ENCODE results near the gene GIGYF1.
"Not testable (repeated sequence)": the region's sequence is repeated elsewhere in the genome, so short reads cannot be mapped to it uniquely, and the experiment has no call there.

GIGYF1 gene

DNA sequence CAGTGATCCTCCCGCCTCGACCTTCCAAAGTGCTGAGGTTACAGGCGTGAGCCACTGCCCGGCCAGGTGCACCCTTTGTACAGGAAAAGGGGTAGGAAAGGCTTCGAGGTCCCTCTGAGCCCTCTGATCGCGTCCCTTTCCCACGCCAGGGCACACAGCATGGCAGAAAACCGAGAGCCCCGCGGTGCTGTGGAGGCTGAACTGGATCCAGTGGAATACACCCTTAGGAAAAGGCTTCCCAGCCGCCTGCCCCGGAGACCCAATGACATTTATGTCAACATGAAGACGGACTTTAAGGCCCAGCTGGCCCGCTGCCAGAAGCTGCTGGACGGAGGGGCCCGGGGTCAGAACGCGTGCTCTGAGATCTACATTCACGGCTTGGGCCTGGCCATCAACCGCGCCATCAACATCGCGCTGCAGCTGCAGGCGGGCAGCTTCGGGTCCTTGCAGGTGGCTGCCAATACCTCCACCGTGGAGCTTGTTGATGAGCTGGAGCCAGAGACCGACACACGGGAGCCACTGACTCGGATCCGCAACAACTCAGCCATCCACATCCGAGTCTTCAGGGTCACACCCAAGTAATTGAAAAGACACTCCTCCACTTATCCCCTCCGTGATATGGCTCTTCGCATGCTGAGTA is 12.7 kb upstream of the GIGYF1 start:
- DNase-seq, result peak in 1 of 2 experiments; percentile 2

DNA sequence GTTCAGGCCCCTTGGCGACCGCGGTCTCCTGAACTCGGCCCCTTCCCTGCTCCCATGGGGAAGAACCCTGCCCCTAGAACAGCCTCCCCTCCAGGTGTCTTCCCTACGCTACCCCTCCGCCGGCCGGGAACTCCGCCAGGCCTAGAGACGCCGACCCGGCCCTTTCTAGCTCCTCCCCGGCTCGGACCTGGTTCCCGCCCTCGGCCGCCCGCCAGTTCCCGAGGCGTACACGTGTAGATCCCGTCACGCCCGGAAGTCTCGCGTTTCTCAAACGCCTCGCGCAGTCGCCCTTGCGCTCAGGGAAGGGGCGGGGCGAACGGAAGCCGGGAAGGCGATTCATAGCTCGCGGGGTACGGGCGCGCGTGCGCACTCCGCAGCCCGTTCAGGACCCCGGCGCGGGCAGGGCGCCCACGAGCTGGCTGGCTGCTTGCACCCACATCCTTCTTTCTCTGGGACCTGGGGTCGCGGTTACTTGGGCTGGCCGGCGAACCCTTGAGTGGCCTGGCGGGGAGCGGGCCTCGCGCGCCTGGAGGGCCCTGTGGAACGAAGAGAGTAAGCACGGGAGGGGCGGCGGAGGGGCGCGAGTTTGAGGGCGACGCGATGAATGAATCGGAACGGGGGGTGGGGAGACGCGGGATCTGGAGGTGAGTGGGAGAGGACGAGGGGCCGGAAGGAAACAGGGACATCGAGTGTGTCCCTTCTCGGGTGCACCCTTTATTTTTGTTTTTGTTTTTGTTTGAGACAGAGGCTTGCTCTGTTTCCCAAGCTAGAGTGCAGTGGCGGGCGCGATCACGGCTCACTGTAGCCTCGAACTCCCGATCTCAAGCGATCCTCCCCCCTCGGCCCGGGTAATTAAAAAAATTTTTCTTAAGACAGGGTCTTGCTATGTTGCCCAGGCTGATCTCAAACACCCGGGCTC is 12.0 kb upstream of the GIGYF1 start, which contains the start of gene POP7:
TSS of gene POP7 (plus strand) at position 369 of the 919 bp plus-strand sequence. CDS start 710 bp downstream, outside the sequence.
- DNase-seq, result peak; percentile 94 to 96

DNA sequence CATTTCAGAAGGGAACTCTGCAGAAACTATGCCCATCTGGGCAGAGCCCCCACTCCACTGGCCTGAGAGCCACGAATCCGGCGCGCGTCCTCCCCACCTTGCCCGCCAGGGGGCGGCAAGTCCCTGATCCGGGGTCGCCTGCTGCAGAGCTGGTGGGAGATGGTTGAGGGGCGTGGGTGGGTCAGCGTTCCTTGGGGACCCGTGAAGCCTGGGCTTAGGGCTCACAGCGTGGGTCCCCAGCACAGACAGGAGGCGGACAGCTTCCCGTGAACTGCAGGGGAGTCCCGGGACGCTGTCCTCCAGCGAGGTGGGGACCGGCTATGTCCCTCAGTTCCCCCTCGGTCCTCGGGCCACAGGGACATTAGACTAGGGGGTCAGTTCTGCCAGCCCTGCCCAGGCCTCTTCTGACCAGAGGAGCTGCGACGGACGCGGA is 11.3 kb upstream of the GIGYF1 start:
- DNase-seq, result peak; percentile 13 to 58

DNA sequence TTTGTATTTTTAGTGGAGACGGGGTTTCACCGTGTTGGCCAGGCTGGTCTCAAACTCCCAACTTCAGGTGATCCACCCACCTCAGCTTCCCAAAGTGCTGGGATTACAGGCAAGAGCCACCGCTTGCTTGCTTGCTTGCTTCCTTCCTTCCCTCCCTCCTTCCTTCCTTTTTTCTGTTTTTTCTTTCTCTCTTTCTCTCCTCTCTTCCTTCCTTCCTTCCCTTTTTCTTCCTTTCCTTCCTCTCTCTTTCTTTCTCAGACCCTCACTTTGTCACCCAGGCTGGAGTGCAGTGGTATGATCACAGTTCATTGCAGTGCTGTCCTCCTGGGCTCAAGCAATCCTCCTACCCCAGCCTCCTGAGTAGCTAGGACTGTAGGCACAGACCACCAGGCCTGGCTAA is 7.0 kb upstream of the GIGYF1 start:
- DNase-seq, result not testable (repeated sequence)

DNA sequence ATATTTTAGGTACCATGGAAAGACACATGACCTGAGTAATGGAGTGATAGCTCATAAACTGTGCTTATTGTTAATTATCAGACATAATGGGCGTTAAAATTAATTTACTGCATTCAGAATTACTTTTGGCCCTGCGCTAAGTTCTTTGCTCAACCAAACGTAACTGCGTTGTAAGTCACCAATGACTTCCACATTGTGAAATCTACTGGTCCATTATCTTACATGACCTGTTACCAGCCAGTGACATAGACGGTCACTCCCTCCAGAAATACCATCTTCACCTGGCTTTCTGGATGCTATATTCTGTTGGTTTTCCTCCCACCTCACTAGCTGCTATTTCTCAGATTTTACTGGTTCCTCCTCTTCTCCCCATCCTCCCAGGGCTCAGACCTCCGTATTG is 5.0 kb upstream of the GIGYF1 start:
- no peak for DNase-seq

DNA sequence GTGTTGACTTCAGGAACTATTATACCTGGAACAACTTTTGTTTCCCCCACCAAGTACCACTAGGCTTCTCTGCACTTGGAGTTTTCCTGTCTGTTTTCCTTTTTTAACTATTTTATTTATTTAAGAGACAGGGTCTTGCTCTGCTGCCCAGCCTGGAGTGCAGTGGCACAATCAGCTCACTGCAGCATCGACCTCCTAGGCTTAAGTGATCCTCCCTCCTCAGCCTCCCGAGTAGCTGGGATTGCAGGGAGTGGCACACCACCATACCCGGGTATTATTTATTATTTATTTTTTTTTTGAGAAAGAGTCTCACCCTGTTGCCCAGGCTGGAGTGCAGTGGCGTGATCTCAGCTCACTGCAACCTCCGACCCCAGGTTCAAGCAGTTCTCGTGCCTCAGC is 2.1 kb upstream of the GIGYF1 start:
- DNase-seq, result no peak

DNA sequence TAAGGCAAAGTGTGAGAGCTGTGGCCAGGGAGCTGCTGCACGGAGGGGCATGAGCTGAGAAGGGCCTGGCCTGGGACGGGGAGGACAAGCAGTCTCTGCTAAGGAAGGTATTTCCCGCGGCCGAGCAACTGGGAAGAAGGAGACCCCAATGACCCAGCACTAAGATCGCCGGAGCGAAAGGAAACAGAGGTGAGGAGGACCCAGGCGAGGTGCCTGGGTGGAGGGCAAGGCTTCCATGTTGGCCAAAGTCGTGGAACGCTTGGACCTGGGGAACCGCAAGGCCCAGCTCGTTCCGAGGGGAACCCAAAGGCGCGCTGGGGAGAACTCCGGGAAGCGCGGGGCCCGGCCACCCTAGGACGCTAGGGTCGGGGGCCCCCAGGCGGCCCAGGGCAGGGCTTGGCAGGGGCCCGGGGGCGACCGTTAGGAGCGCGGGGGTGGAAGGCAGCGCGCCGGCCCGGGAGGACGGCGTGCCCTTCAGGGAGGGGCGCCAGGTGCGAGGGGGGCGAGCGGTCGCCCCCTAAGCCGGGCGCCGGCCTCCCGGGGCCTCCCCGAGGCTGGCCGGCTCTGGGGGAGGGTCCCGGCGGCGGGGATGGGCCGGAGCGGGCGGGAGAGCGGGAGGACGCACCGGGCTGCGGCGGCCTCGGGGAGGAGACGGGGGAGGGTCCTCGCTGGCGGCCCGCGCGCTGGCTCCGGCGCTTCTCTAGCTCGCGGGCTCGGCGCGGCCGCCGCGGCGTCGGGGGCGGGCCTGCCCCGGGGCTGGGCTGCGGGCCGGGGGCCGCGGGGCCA is 545 bp downstream of the GIGYF1 start:
- DNase-seq, result no peak

DNA sequence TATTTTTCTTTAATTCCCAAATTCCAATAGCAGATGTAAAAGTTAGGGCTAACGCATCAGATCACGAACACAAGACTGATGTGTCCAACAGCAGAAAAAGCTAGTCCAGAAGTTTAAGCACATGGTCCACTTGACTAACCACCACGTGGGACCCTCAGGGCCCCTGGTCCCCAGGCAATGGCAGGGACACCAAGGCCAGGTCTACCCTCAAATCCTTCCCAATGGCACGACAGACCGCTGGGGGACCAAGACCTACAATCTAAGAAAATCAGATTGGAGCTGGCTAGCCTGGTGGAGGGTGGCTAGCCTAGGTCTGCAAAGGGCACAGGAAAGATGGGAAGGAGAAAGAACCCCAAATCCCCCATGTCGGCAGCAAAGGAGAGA is 1.5 kb downstream of the GIGYF1 start:
- no peak for DNase-seq

DNA sequence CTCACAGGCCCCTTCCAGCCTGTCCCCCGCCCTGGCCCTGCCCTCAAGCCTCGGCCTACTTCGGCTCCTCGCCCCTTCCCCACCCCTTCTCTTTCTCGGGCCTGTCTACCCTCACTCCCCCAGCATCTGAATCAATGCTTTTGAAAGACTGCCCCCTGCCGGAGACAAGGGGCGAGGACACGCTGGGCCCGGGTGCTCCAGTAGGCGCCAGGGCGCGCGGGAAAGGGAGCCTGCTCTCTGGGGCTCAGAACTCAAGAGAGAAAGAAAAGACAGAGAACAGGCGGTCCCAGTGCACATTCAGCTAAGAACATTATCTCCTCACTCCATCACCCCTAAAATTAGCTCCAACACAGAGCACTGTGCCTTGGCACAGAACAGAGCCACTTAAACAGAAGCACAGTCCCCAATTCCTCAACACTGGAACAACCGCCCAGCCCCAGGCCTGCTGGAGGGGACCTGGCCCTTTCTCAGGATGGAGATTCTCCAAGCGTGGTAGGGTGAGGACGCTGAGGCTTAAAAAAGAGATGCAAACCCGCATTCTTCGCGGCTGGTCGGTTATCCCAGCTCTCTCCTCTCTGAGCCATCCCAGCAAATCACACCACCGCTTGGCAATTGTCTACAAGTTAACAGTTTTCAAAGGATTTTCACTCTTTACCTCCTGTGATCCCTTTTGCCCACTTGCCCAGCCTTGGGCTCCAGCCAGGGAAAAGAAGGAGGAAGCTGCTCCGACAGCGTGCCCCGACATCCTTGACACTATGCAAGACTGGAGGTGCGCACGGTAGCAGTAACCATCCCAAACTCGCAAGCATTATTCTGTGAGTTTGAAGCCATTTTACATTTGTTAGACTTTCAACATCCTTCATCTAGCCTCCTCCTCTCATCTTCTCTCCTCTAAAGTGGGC is 2.1 kb downstream of the GIGYF1 start:
- peak; percentile 54 to 55 for DNase-seq

DNA sequence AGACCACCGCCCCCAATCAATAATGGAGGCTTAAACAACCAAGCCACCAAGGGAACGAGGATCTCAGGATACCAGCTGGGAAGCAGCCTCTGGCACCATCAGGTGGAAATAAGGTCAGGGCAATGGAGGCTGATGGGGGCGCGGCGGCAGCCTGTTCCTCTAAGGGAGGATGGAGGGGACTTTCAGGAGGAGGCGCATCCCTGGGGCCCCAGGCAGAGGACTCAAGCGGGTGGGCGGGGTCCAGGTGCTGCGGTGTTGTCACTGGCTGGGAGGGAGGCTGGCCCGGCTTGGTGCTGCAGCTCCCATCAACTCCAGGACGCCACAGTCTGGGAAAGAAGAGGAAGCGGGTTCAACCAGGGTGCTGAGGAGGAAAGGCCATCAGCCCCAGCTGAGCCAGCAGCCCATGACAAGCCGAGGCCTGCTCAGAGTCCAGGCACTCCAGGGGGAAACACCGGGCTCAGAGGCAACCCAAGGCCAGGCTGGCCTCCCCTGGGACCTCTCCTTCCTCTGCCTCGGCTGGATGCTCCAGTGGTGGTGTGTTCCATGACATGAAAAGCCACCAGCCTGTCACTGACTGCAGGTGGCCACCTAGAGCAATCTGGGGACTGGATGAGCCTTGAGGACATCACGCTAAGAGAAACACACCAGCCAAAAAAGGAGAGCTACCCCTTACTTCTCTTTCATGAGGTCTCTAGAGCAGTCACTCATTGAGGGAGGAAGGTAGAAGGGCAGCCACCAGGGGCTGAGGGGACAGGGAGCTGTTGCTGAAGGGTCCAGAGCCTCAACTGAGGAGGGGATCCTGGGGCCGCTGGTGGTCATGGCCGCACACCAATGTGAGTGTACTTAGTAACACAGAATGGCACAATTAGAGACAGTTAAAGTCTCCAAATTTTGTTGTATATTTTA is 4.6 kb downstream of the GIGYF1 start:
- no peak for DNase-seq

DNA sequence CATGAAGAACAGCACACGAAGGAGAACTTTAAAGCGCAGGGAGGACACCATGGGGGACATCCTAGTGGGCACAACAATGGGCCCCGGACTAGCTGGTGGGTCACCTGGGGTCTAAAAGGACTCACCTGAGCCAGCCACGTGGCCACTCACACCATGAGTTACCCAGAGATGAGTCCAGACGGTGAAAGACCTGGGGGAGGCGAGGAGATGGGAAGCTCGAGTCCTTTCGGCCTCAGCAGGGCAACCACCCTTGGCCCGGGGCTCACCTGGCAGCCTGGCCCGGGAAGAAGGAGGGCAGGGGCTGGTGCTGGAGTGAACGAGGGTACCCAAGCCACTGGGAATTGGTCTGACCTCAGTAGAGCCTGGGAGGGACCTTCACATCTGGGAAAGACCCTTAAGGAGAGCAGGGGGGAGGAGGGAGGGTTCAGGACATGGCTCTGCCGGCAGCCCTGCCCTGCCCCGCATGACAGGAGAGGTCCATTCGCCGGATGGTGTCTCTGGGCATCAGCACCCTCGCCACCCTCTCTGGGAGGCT is 5.7 kb downstream of the GIGYF1 start:
- DNase-seq, result no peak

GRCh38 chr7:100687751-100688300 is 6.2 kb downstream of the GIGYF1 start:
- no peak for DNase-seq

DNA sequence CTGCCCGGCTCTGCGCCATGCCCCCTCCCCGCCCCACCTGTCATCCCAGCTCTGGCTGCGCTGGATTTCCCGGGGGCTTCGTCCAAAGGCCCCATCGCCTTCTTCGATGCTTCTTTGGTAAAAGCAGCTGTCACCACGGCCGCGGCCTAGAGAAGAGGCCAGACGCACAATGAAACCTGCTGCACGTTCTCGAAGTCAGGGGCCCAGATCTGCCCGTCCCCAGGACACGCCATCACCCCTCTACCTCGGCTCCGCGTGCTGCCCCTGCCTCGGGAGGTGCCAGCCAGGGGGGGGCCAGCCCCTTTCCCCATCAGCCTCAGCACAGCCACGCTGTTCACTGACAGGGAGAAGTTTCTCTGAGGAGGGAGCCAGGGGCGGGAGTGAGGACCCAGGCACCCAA is 6.8 kb downstream of the GIGYF1 start:
- no peak for DNase-seq

- no peak for DNase-seq
Observed at GRCh38 chr7:100686822-100687211, 7.2 kb downstream of the GIGYF1 start.

DNA sequence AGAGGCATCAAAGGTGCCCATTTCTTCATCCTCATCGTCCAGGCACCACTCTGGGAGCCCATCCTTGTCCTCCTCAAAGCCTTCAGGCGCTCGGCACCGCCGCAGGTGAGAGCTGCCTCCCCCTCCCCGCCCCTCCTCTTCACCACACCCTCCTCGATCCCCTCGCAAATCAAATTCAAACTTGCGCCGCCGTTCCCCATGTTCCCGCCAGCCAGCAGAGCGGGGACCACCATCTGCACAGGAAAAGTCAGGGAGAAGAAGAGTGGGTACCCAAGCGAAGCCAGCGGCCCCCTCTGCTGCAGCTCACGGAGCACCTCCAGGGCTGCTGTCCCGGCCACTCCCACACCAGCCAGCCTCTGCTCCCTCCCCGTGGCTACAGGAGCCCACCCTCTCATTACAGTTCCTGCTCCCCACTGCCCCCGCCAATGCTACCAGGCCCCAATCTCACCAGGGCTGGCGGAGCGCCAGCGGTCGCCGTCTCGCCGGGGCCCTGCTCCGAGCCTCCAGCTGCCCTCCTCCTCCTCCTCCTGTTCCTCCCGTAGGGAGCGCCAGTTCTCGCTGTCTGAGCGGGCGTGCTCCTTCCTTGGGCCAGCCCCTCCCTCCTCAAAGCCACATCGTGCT is 7.7 kb downstream of the GIGYF1 start:
- no peak for DNase-seq

GRCh38 chr7:100685631-100686145 is 8.4 kb downstream of the GIGYF1 start:
- DNase-seq, result no peak

DNA sequence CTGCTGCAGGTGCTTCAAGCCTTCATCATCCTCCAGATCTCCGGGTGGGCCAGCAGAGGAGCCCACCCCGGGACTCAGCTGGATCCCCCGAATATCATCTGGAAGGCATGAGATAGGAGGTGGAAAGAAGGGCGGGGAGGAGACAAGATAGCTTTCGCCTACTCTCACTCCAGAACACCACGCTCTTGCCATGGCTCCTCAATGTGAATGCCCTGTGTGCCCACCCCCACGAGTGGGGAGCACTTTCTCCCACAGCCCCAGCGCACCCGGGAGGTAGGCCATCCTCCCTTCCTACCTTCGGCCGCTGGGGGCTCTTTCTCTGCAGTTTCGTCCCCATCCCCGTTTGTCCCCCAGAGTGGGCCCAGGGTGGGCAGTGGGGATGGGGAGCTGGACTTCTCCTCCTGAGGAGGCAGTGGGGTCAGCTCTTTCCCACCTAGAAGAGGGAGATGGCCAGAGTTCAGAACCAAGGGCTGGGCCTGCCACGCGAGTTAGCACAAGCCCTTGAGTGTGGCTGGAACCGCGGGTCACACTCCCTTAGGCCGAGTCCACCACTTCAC is 8.9 kb downstream of the GIGYF1 start:
- DNase-seq, result no peak

- DNase-seq, result no peak
Observed at GRCh38 chr7:100684534-100685042, 9.5 kb downstream of the GIGYF1 start.

All from SHP77 (cell line).